Measurements from ENCODE around the gene SHISA5. TPM values are rescaled to one million over a fixed set of nuclear protein-coding genes. Genes with fewer than 3 reads are reported as not detected.

The SHISA5 gene
- total RNA-seq, 6 experiments from 2014 or later: 76.3 to 118 (median 101) TPM

GRCh38 chr3:48435774-48436476 is 68.0 kb downstream of the SHISA5 start:
- H3K27ac ChIP-seq: no peak overlapping the region
- peaks cover 0 to 14% (median 0%) of the 10 kb centered on the region in 4 donors for H3K36me3 ChIP-seq
- WGBS (ENCODE audit: insufficient coverage, low coverage, low lambda C conversion rate, missing lambda C conversion rate): 17% methylated on average over 6 of the region's 7 CpGs
- H3K4me3 ChIP-seq: no peak overlapping the region
- ATAC-seq: peak; percentile 70 to 78 (median 74)
- peaks cover 0 to 18% (median 6%) of the 10 kb centered on the region in 4 donors for H3K4me1 ChIP-seq
- DNase-seq: peak; percentile 83 to 87 (median 86)
- intact Hi-C loops (cut with DNase I): loop anchor here (5.0 kb wide), 2 partner anchors 39 to 164 kb away; no protein-coding TSS in a partner anchor
- TF ChIP-seq POLR2A (IDR thresholded peaks at IDR 0.05) (no peak), CTCF (IDR thresholded peaks at IDR 0.05) (peak; percentile 99 to 100 (median 99))
- no peaks in the 10 kb centered on the region for H3K9me3 ChIP-seq
- no peaks in the 10 kb centered on the region for H3K27me3 ChIP-seq

- DNase-seq: no peak
- TF ChIP-seq POLR2A (IDR thresholded peaks at IDR 0.05) (no peak), CTCF (IDR thresholded peaks at IDR 0.05) (no peak)
Measured at GRCh38 chr3:48435223-48435595, 68.8 kb downstream of the SHISA5 start.

DNA sequence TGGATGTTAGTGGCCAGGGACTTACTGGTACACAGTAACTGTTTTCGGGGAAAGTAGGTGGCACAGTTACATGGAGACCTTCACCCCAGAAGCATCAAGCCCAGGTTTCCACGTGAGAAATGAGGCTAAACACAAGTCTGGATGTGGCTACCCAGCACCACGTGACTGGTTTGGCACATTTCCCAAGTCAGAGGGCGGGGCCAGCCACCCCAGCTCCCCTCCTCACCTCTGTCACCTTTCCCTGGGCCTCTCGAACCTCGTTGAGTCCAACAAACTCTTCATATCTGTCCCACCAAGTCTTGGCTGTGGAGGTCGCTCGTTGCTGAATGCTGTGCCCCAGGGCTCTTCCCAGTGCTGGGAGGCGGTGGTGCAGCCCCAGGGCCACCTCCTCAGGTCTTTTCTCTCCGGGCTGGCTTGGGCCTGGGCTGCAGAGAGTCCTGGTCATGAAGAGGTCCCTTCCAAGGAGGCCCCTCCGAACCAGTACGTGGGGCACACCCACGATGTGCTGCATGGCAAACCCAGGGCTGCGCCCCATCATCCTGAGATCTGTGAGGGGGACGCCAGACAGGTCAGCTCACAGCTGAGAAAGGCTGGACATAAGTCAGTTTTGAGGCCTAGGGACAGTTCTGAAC is 69.3 kb downstream of the SHISA5 start:
- intact Hi-C loops (cut with DNase I): loop anchor here (5.0 kb wide), 2 partner anchors 37 to 162 kb away; no protein-coding TSS in a partner anchor
- no peak for ATAC-seq
- Histone ChIP-seq H3K4me3 (no peak overlapping the region), H3K9me3 (no peaks in the 10 kb centered on the region), H3K27me3 (no peaks in the 10 kb centered on the region), H3K4me1 (peaks cover 0 to 25% (median 11%) of the 10 kb centered on the region in 4 donors), H3K27ac (no peak overlapping the region), H3K36me3 (peaks cover 0 to 14% (median 0%) of the 10 kb centered on the region in 4 donors)
- peak in 1 of 3 donors; percentile 52 for DNase-seq
- 30% methylated on average over 8 of the region's 15 CpGs for WGBS (ENCODE audit: insufficient coverage, low coverage, low lambda C conversion rate, missing lambda C conversion rate)
- TF ChIP-seq POLR2A (IDR thresholded peaks at IDR 0.05) (no peak), CTCF (IDR thresholded peaks at IDR 0.05) (no peak)

More at GRCh38 chr3:48435223-48435595, 68.8 kb downstream of the SHISA5 start:
- no peak overlapping the region for H3K27ac ChIP-seq
- intact Hi-C loops (cut with DNase I): loop anchor here (5.0 kb wide), 2 partner anchors 38 to 163 kb away; no protein-coding TSS in a partner anchor
- peaks cover 0 to 14% (median 0%) of the 10 kb centered on the region in 4 donors for H3K36me3 ChIP-seq
- no peaks in the 10 kb centered on the region for H3K27me3 ChIP-seq
- 83% methylated on average over 3 of the region's 4 CpGs for WGBS (ENCODE audit: insufficient coverage, low coverage, low lambda C conversion rate, missing lambda C conversion rate)
- H3K4me3 ChIP-seq: no peak overlapping the region
- no peaks in the 10 kb centered on the region for H3K9me3 ChIP-seq
- peaks cover 0 to 24% (median 9%) of the 10 kb centered on the region in 4 donors for H3K4me1 ChIP-seq
- ATAC-seq: no peak

GRCh38 chr3:48433472-48434118 is 70.4 kb downstream of the SHISA5 start:
- ATAC-seq: no peak
- peaks cover 0 to 14% (median 0%) of the 10 kb centered on the region in 4 donors for H3K36me3 ChIP-seq
- no peak overlapping the region for H3K4me3 ChIP-seq
- H3K27me3 ChIP-seq: no peaks in the 10 kb centered on the region
- intact Hi-C loops (cut with DNase I): no loop called here
- H3K4me1 ChIP-seq: peaks cover 0 to 21% (median 10%) of the 10 kb centered on the region in 4 donors
- H3K9me3 ChIP-seq: no peaks in the 10 kb centered on the region
- no peak overlapping the region for H3K27ac ChIP-seq
- no peak for DNase-seq
- WGBS (ENCODE audit: insufficient coverage, low coverage, low lambda C conversion rate, missing lambda C conversion rate): 75% methylated on average over 7 of the region's 12 CpGs
- TF ChIP-seq CTCF (IDR thresholded peaks at IDR 0.05) (no peak), POLR2A (IDR thresholded peaks at IDR 0.05) (no peak)

Measured in right lobe of liver (tissue), 6 donors.